ENCODE measurements around the gene H2AZ2. TPM values are rescaled to one million over a fixed set of nuclear protein-coding genes. Genes with fewer than 3 reads are reported as not detected.
A peak's percentile ranks its signal among the peaks of the same experiment; 100 is the strongest.

H2AZ2 gene
- total RNA-seq: 140 TPM
- polyA plus RNA-seq (ENCODE audit: insufficient read depth, low read depth, low replicate concordance): 121 TPM
- long read RNA-seq, donor 1, transcript H2AFV-202 (5 exons, 752 nt): major isoform, 51 of 141 reads
- long read RNA-seq, donor 1, partial matches to known transcripts: 74 of 141 reads
- long read RNA-seq, donor 1, other reads (novel, unspliced or antisense): 5 of 141 reads
- long read RNA-seq, donor 2, transcript H2AFV-203 (4 exons, 596 nt): minor isoform, 5 of 112 reads
- long read RNA-seq, donor 2, transcript H2AFV-202 (5 exons, 752 nt): major isoform, 62 of 112 reads
- long read RNA-seq, donor 2, partial matches to known transcripts: 39 of 112 reads
- long read RNA-seq, donor 2, other reads (novel, unspliced or antisense): 0 of 112 reads
- long read RNA-seq, donor 3, transcript H2AFV-207 (4 exons, 1,041 nt): minor isoform, 5 of 81 reads
- long read RNA-seq, donor 3, transcript H2AFV-202 (5 exons, 752 nt): major isoform, 40 of 81 reads
- long read RNA-seq, donor 3, partial matches to known transcripts: 30 of 81 reads
- long read RNA-seq, donor 3, other reads (novel, unspliced or antisense): 0 of 81 reads
- long read RNA-seq, donor 4, transcript H2AFV-202 (5 exons, 752 nt): major isoform, 47 of 66 reads
- long read RNA-seq, donor 4, partial matches to known transcripts: 6 of 66 reads
- long read RNA-seq, donor 4, other reads (novel, unspliced or antisense): 0 of 66 reads
- long read RNA-seq, donor 5, transcript H2AFV-202 (5 exons, 752 nt): major isoform, 5 of 7 reads
- long read RNA-seq, donor 5, partial matches to known transcripts: 0 of 7 reads
- long read RNA-seq, donor 5, other reads (novel, unspliced or antisense): 0 of 7 reads
- long read RNA-seq, donor 6, transcript H2AFV-202 (5 exons, 752 nt): major isoform, 104 of 275 reads
- long read RNA-seq, donor 6, transcript H2AFV-203 (4 exons, 596 nt): minor isoform, 5 of 275 reads
- long read RNA-seq, donor 6, partial matches to known transcripts: 160 of 275 reads
- long read RNA-seq, donor 6, other reads (novel, unspliced or antisense): 0 of 275 reads
- long read RNA-seq, donor 7, transcript H2AFV-202 (5 exons, 752 nt): major isoform, 17 of 41 reads
- long read RNA-seq, donor 7, partial matches to known transcripts: 0 of 41 reads
- long read RNA-seq, donor 7, other reads (novel, unspliced or antisense): 19 of 41 reads
- long read RNA-seq, donor 8, transcript H2AFV-204 (4 exons, 687 nt): minor isoform, 6 of 137 reads
- long read RNA-seq, donor 8, transcript H2AFV-202 (5 exons, 752 nt): major isoform, 73 of 137 reads
- long read RNA-seq, donor 8, partial matches to known transcripts: 43 of 137 reads
- long read RNA-seq, donor 8, other reads (novel, unspliced or antisense): 0 of 137 reads
- long read RNA-seq, donor 9, transcript H2AFV-202 (5 exons, 752 nt): major isoform, 18 of 44 reads
- long read RNA-seq, donor 9, partial matches to known transcripts: 20 of 44 reads
- long read RNA-seq, donor 9, other reads (novel, unspliced or antisense): 0 of 44 reads
- long read RNA-seq, donor 10, transcript H2AFV-202 (5 exons, 752 nt): major isoform, 45 of 130 reads
- long read RNA-seq, donor 10, partial matches to known transcripts: 77 of 130 reads
- long read RNA-seq, donor 10, other reads (novel, unspliced or antisense): 0 of 130 reads

DNA sequence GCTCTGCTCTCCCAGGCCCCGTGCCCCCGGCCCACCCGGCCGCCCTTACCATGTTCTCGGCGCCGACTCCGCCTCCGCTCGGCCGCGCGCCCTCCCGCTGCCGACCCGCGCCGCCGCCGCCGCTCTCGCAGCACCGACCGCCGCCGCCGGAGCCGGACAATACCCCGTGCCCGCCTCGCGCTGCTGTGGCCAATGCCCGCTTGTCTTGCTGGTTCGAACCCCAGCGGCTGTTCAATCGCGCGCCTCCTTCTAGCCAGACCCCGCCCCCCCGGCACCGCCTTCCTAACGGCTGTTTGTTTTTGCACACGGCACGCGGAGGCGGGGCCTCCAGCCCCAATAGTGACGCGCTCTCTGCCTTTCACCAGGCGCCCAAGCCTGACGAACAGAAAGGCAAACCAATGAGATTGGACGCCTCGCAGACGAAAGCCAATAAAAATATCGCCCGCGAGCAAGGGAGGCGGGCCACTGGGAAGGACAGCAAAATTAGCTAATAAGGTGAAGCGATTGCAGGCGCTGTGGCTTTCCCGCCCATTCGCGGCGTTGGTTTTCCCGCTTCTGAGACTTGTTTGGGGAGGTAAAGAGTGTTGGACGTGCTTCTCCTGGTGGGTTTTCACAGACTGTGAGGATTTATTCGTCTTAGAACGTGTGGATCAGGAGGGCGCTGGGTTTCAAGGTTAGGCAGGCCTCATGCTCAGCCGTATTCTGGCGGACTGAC, at the start of gene H2AZ2:
H2AZ2 (minus strand) TSS at position 168 of the 715 bp plus-strand sequence; CDS start at position 52, 116 bp downstream.
- Histone ChIP-seq H3K4me1 (ENCODE audit: control insufficient read depth in 2 of 3, insufficient read depth in 2 of 3, low read depth in 1 of 3, low read length in 3 of 3) (peaks cover 0 to 8% (median 4%) of the 10 kb centered on the region in 3 donors), H3K27me3 (ENCODE audit: control insufficient read depth, insufficient read depth, low read length) (no peaks in the 10 kb centered on the region), H3K36me3 (ENCODE audit: control insufficient read depth in 2 of 3, insufficient read depth in 3 of 3, low read length in 3 of 3) (no peaks in the 10 kb centered on the region), H3K27ac (ENCODE audit: low read depth in 2 of 2, low read length in 2 of 2) (peak within 1 kb of the TSS; percentile 96 to 98), H3K4me3 (ENCODE audit: low read length in 3 of 3) (peak within 1 kb of the TSS; percentile 98 to 100 (median 99)), H3K9ac (ENCODE audit: low read length in 3 of 3) (peak within 1 kb of the TSS; percentile 97 to 100 (median 98)), H3K9me3 (ENCODE audit: control insufficient read depth in 2 of 3, insufficient read depth in 1 of 3, low read length in 3 of 3) (no peaks in the 10 kb centered on the region)
- TF ChIP-seq, protein P1, sequence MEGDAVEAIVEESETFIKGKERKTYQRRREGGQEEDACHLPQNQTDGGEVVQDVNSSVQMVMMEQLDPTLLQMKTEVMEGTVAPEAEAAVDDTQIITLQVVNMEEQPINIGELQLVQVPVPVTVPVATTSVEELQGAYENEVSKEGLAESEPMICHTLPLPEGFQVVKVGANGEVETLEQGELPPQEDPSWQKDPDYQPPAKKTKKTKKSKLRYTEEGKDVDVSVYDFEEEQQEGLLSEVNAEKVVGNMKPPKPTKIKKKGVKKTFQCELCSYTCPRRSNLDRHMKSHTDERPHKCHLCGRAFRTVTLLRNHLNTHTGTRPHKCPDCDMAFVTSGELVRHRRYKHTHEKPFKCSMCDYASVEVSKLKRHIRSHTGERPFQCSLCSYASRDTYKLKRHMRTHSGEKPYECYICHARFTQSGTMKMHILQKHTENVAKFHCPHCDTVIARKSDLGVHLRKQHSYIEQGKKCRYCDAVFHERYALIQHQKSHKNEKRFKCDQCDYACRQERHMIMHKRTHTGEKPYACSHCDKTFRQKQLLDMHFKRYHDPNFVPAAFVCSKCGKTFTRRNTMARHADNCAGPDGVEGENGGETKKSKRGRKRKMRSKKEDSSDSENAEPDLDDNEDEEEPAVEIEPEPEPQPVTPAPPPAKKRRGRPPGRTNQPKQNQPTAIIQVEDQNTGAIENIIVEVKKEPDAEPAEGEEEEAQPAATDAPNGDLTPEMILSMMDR (IDR thresholded peaks at IDR 0.05; ENCODE audit: borderline replicate concordance, extremely low read depth, insufficient read depth): peak; percentile 1
- intact Hi-C loops (cut with DNase I): loop anchor here (10.0 kb wide), 1 partner anchor 263 kb away; the partner anchor contains the start of gene TMED4
- DNase-seq (peak; percentile 100), FAIRE-seq (peak; percentile 98)

DNA sequence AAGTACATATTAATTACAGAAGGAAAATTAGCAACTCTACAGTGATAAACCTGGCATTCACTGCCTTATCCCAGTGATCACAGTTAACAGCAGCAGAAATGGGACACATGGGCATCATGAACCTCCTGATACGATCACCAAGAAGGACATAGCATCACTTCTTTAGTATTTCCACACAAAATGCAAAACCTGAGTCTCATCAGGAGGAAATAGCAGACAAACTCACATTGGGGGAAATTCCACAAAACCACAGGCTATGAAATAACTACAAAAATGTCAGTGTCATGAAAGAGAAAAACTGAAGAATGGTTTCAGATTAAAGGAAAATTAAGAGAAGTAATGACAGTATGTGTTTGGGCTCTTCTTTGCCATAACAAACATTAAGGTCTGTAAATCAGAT, 49.4 kb upstream of the H2AZ2 start:
- intact Hi-C loops (cut with DNase I): no loop called here
- Histone ChIP-seq H3K4me1 (ENCODE audit: control insufficient read depth in 2 of 3, insufficient read depth in 2 of 3, low read depth in 1 of 3, low read length in 3 of 3) (no peaks in the 10 kb centered on the region), H3K9ac (ENCODE audit: low read length in 3 of 3) (no peak overlapping the region), H3K4me3 (ENCODE audit: low read length in 3 of 3) (no peak overlapping the region), H3K27me3 (ENCODE audit: control insufficient read depth, insufficient read depth, low read length) (no peaks in the 10 kb centered on the region), H3K9me3 (ENCODE audit: control insufficient read depth in 2 of 3, insufficient read depth in 1 of 3, low read length in 3 of 3) (no peaks in the 10 kb centered on the region), H3K36me3 (ENCODE audit: control insufficient read depth in 2 of 3, insufficient read depth in 3 of 3, low read length in 3 of 3) (no peaks in the 10 kb centered on the region), H3K27ac (ENCODE audit: low read depth in 2 of 2, low read length in 2 of 2) (no peak overlapping the region)
- TF ChIP-seq, protein P1 (IDR thresholded peaks at IDR 0.05; ENCODE audit: borderline replicate concordance, extremely low read depth, insufficient read depth): no peak
- DNase-seq (no peak), FAIRE-seq (no peak)

Measured in kidney (tissue), 22 donors.